Neural progenitor cell (in vitro differentiated cells): Measurements from ENCODE around the gene NUP54. TPM values are rescaled to one million over a fixed set of nuclear protein-coding genes. Genes with fewer than 3 reads are reported as not detected.

Experiments used
- DNase-seq: peaks from one replicate; pipeline ENCODE4 v3.0.0-alpha.2; 2016; ENCODE audit warnings: low spot score
- H2AFZ ChIP-seq: fragments of 200-600 bp; sonication (generic); replicated peaks from 2 replicates; pipeline ENCODE4 v1.6.1; 2016; ENCODE audit warnings: antibody characterized with exemption
- H3F3A ChIP-seq: fragments of 200-600 bp; sonication (generic); 2 replicates; pipeline ENCODE4 v1.6.1; 2016; ENCODE audit warnings: antibody characterized with exemption, low read depth
- H3K27ac ChIP-seq: fragments of 200-600 bp; sonication (generic); 2 replicates; pipeline ENCODE4 v1.5.1; 2016; ENCODE audit warnings: mild to moderate bottlenecking
- H3K27me3 ChIP-seq: fragments of 200-600 bp; sonication (generic); 2 replicates; pipeline ENCODE4 v1.6.1; 2016; ENCODE audit warnings: mild to moderate bottlenecking, moderate library complexity
- H3K36me3 ChIP-seq: fragments of 200-600 bp; sonication (generic); 2 replicates; pipeline ENCODE4 v1.5.1; 2016
- H3K4me1 ChIP-seq: fragments of 200-600 bp; sonication (generic); 2 replicates; pipeline ENCODE4 v1.6.1; 2016; ENCODE audit warnings: mixed run types
- H3K4me2 ChIP-seq: fragments of 200-600 bp; sonication (generic); 2 replicates; pipeline ENCODE4 v1.6.1; 2016
- H3K4me3 ChIP-seq: fragments of 200-600 bp; sonication (generic); 2 replicates; pipeline ENCODE4 v1.5.1; 2016
- H3K79me2 ChIP-seq: fragments of 200-600 bp; sonication (generic); 2 replicates; pipeline ENCODE4 v1.6.1; 2016; ENCODE audit warnings: low read depth
- H3K9ac ChIP-seq: fragments of 200-600 bp; sonication (generic); 2 replicates; pipeline ENCODE4 v1.6.1; 2016
- H3K9me3 ChIP-seq: fragments of 200-600 bp; sonication (generic); 2 replicates; pipeline ENCODE4 v1.5.1; 2016; ENCODE audit warnings: low read depth
- H4K20me1 ChIP-seq: fragments of 200-600 bp; sonication (generic); 2 replicates; pipeline ENCODE4 v1.6.1; 2016; ENCODE audit warnings: low read depth
- H3K27ac Mint-ChIP-seq: 3 replicates; pipeline ENCODE4 v1.8.0; 2021; ENCODE audit warnings: mixed read lengths
- H3K27me3 Mint-ChIP-seq: 2 replicates; pipeline ENCODE4 v1.8.0; 2022; ENCODE audit warnings: low read depth, mild to moderate bottlenecking, inconsistent platforms, moderate library complexity, mixed read lengths; ENCODE audit not compliant: insufficient read depth
- H3K36me3 Mint-ChIP-seq: 3 replicates; pipeline ENCODE4 v1.8.0; 2021; ENCODE audit warnings: mixed read lengths
- H3K4me1 Mint-ChIP-seq: 3 replicates; pipeline ENCODE4 v1.8.0; 2021; ENCODE audit warnings: mixed read lengths
- H3K4me3 Mint-ChIP-seq: 3 replicates; pipeline ENCODE4 v1.8.0; 2021; ENCODE audit warnings: mild to moderate bottlenecking, moderate library complexity, mixed read lengths
- H3K9me3 Mint-ChIP-seq: 3 replicates; pipeline ENCODE4 v1.8.0; 2020; ENCODE audit warnings: mixed read lengths
- EZH2 ChIP-seq: fragments of 200-600 bp; sonication (generic); IDR thresholded peaks from 2 replicates; pipeline ENCODE4 v1.6.1; 2017; ENCODE audit warnings: antibody characterized with exemption, mild to moderate bottlenecking, moderate library complexity
- EZH2phosphoT487 ChIP-seq: fragments of 200-600 bp; sonication (generic); IDR thresholded peaks from 2 replicates; pipeline ENCODE4 v1.6.1; 2017; ENCODE audit warnings: antibody characterized with exemption
- total RNA-seq: library from RNA; depleted of rRNA; stranded (reverse); fragments of >200 nt; gene quantifications from 2 replicates; pipeline ENCODE4 v1.2.3, GENCODE V29; 2015; ENCODE audit warnings: low replicate concordance
- TF ChIP-seq, protein P1 (sequence below): fragments of 200-600 bp; sonication (generic); IDR thresholded peaks from 2 replicates; pipeline ENCODE4 v1.5.1; 2017; ENCODE audit warnings: antibody characterized with exemption, mild to moderate bottlenecking

The NUP54 gene
- total RNA-seq, 1 donor from 2014 or later = 161 TPM

DNA sequence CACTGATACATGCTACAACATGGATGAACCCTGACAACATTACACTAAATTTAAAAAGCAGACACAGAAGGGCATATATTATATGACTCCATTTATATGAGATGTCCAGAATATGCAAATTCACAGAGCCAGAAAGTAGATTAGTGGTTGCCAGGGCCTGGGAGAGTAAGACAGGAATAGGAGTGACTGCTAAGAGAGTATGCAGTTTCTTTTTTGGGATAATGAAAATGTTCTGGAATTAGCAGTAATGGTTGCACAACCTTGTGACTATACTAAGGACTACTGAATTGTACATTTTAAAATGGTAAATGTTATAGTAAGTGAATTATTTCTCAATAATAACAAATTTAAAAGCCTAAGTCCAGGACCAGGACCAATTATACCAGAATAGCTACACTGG, 29.5 kb upstream of the NUP54 start:
- Histone ChIP-seq H3K9me3 (no peaks in the 10 kb centered on the region), H2AFZ (no peak overlapping the region), H3K27me3 (no peaks in the 10 kb centered on the region), H3K36me3 (no peaks in the 10 kb centered on the region), H3K4me2 (no peak overlapping the region), H3F3A (no peaks in the 10 kb centered on the region), H3K9ac (no peak overlapping the region), H3K27ac (no peak overlapping the region), H4K20me1 (no peaks in the 10 kb centered on the region), H3K79me2 (no peaks in the 10 kb centered on the region), H3K4me3 (no peak overlapping the region), H3K4me1 (no peaks in the 10 kb centered on the region)
- Mint-ChIP-seq H3K4me1 (no peaks in the 10 kb centered on the region), H3K27ac (no peak overlapping the region), H3K4me3 (no peak overlapping the region), H3K36me3 (peaks cover 18% of the 10 kb centered on the region), H3K9me3 (no peaks in the 10 kb centered on the region), H3K27me3 (no peaks in the 10 kb centered on the region)
- TF ChIP-seq EZH2phosphoT487 (no peak), EZH2 (no peak)
- TF ChIP-seq, protein P1, sequence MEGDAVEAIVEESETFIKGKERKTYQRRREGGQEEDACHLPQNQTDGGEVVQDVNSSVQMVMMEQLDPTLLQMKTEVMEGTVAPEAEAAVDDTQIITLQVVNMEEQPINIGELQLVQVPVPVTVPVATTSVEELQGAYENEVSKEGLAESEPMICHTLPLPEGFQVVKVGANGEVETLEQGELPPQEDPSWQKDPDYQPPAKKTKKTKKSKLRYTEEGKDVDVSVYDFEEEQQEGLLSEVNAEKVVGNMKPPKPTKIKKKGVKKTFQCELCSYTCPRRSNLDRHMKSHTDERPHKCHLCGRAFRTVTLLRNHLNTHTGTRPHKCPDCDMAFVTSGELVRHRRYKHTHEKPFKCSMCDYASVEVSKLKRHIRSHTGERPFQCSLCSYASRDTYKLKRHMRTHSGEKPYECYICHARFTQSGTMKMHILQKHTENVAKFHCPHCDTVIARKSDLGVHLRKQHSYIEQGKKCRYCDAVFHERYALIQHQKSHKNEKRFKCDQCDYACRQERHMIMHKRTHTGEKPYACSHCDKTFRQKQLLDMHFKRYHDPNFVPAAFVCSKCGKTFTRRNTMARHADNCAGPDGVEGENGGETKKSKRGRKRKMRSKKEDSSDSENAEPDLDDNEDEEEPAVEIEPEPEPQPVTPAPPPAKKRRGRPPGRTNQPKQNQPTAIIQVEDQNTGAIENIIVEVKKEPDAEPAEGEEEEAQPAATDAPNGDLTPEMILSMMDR = no peak
- no peak for DNase-seq

DNA sequence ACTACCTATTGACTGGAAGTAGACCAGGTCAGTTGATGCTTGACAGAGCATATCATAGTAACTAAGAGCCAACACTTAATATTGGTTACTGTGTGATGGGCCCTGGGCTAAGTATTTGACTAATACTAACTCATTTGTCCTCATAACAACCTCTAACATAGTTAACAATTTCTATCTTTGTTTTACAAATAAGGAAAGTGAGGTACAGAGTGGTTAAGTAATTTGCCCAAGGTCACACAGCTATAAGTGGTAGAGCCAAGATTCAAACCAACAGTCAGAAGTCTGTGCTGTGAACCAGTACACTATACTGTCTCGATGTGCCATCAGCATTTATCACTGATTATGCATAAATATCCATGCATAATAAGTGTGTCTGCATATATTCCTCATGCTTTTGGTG, 27.1 kb upstream of the NUP54 start:
- no peak overlapping the region for H3K9ac ChIP-seq
- DNase-seq = no peak
- Mint-ChIP-seq H3K27ac (no peak overlapping the region), H3K9me3 (no peaks in the 10 kb centered on the region), H3K4me3 (no peak overlapping the region), H3K36me3 (peaks cover 18% of the 10 kb centered on the region), H3K27me3 (no peaks in the 10 kb centered on the region), H3K4me1 (no peaks in the 10 kb centered on the region)
- no peak overlapping the region for H3K27ac ChIP-seq
- no peak overlapping the region for H2AFZ ChIP-seq
- H3F3A ChIP-seq = no peaks in the 10 kb centered on the region
- H3K9me3 ChIP-seq = no peaks in the 10 kb centered on the region
- TF ChIP-seq EZH2 (no peak), EZH2phosphoT487 (no peak)
- TF ChIP-seq, protein P1 = no peak
- H3K4me1 ChIP-seq = no peaks in the 10 kb centered on the region
- no peaks in the 10 kb centered on the region for H3K79me2 ChIP-seq
- no peaks in the 10 kb centered on the region for H3K36me3 ChIP-seq
- H4K20me1 ChIP-seq = no peaks in the 10 kb centered on the region
- H3K4me3 ChIP-seq = no peak overlapping the region
- H3K27me3 ChIP-seq = no peaks in the 10 kb centered on the region
- no peak overlapping the region for H3K4me2 ChIP-seq

DNA sequence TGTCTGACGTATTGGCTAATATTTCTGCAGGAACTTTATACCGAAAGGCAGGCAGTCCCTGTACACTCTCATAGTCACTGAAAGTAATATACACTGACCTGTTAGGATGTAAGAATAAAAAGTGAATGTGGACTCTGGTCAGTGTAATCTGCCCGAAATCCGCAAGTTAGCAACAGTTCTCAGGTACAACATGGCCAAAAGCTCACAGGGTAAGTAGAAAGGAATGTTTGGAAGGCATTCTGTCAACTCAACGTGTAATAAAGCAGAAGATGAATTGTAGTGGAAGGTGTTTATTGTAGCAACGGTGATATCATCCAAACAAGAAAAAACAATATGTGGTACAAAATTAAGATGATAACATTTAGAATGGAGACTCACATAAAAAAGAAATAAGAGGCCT, 26.0 kb upstream of the NUP54 start:
- Histone ChIP-seq H3K9ac (no peak overlapping the region), H3K4me2 (no peak overlapping the region), H3K27ac (no peak overlapping the region), H3F3A (no peaks in the 10 kb centered on the region), H3K79me2 (no peaks in the 10 kb centered on the region), H3K36me3 (no peaks in the 10 kb centered on the region), H3K27me3 (no peaks in the 10 kb centered on the region), H3K4me1 (no peaks in the 10 kb centered on the region), H4K20me1 (no peaks in the 10 kb centered on the region), H3K9me3 (no peaks in the 10 kb centered on the region), H2AFZ (no peak overlapping the region), H3K4me3 (no peak overlapping the region)
- no peak for TF ChIP-seq EZH2phosphoT487
- TF ChIP-seq, protein P1 = no peak
- no peak for TF ChIP-seq EZH2
- Mint-ChIP-seq H3K27me3 (no peaks in the 10 kb centered on the region), H3K4me1 (no peaks in the 10 kb centered on the region), H3K36me3 (peaks cover 18% of the 10 kb centered on the region), H3K9me3 (no peaks in the 10 kb centered on the region), H3K27ac (no peak overlapping the region), H3K4me3 (no peak overlapping the region)
- no peak for DNase-seq
